Endothelial cell of umbilical vein (primary cell): ENCODE measurements around the gene EPHA5. TPM values are rescaled to one million over a fixed set of nuclear protein-coding genes. Genes with fewer than 3 reads are reported as not detected.

Experiments
- BruUV-seq: library from RNA; stranded (reverse); fragments of 400-500 nt; replicated peaks from 2 replicates; lab custom pipeline; 2021; lab: Mats Ljungman, UMichigan
- CTCF ChIA-PET: fragments of 300-600, 350-600 bp; sonication (Branson Sonifier 250); formaldehyde crosslinking; loops from one replicate; lab custom pipeline; 2021; ENCODE audit warnings: antibody characterized with exemption, inconsistent platforms; lab: Charles Lee
- POLR2A ChIA-PET: fragments of 300-600, 350-600 bp; sonication (Branson Sonifier 250); formaldehyde crosslinking; loops from one replicate; lab custom pipeline; 2021; ENCODE audit warnings: antibody characterized with exemption, inconsistent platforms; lab: Charles Lee
- DNase-seq: peaks from one replicate; pipeline ENCODE4 v3.0.0-alpha.2; 2011; ENCODE audit warnings: low read depth, low spot score
- FAIRE-seq: peaks from 2 replicates; lab custom pipeline; 2011; peaks lifted over from hg19 to GRCh38; lab: Jason Lieb, UNC
- H2AFZ ChIP-seq: 2 replicates; pipeline ENCODE4 v1.6.0; 2012; ENCODE audit warnings: low read depth, low read length, control low read depth, inconsistent platforms
- H3K27ac ChIP-seq: 2 replicates; pipeline ENCODE4 v1.5.1; 2011; ENCODE audit warnings: low read depth, mild to moderate bottlenecking, control low read depth, low read length, moderate library complexity; ENCODE audit not compliant: insufficient read depth
- H3K27me3 ChIP-seq, 2 experiments: 2 replicates each; pipeline versions ENCODE4 v1.6.0 to v1.6.1; 2011; ENCODE audit warnings: low read length in 2 of 2, mixed read lengths in 1 of 2; ENCODE audit not compliant: control insufficient read depth in 2 of 2, insufficient read depth in 2 of 2
- H3K36me3 ChIP-seq, 2 experiments: 2 replicates in 1 of 2; 3 replicates in 1 of 2; pipeline ENCODE4 v1.5.1; 2011; ENCODE audit warnings: low read length in 2 of 2, mild to moderate bottlenecking in 1 of 2, moderate library complexity in 1 of 2; ENCODE audit not compliant: control insufficient read depth in 2 of 2, insufficient read depth in 2 of 2; ENCODE audit errors: extremely low read depth in 1 of 2
- H3K4me1 ChIP-seq: 3 replicates; pipeline ENCODE4 v1.5.1; 2011; ENCODE audit warnings: mild to moderate bottlenecking, low read length; ENCODE audit not compliant: control insufficient read depth, insufficient read depth; ENCODE audit errors: extremely low read depth
- H3K4me2 ChIP-seq: 2 replicates; pipeline ENCODE4 v1.6.1; 2011; ENCODE audit warnings: low read length, control low read depth, mixed read lengths; ENCODE audit not compliant: insufficient read depth
- H3K4me3 ChIP-seq, 3 experiments: fragments of 200-600 bp in 1 of 3; sonication (generic), shearing (Covaris generic) in 1 of 3; replicated peaks in 1 of 3; 2 replicates each; pipeline ENCODE4 v1.5.1; 2011 to 2016; ENCODE audit warnings: control low read depth in 3 of 3, low read length in 3 of 3, mild to moderate bottlenecking in 2 of 3, inconsistent platforms in 1 of 3, low read depth in 1 of 3, moderate library complexity in 1 of 3; ENCODE audit not compliant: insufficient read depth in 1 of 3
- H3K79me2 ChIP-seq: 2 replicates; pipeline ENCODE4 v1.6.0; 2012; ENCODE audit warnings: low read length, inconsistent platforms; ENCODE audit not compliant: control insufficient read depth, insufficient read depth
- H3K9ac ChIP-seq: replicated peaks from 2 replicates; pipeline ENCODE3; 2011; ENCODE audit warnings: low read length, control low read depth; ENCODE audit not compliant: insufficient read depth; ENCODE audit errors: extremely low read depth
- H3K9me1 ChIP-seq: replicated peaks from 3 replicates; pipeline ENCODE4 v1.6.0; 2011; ENCODE audit warnings: mild to moderate bottlenecking, low read length; ENCODE audit not compliant: control insufficient read depth, insufficient read depth; ENCODE audit errors: extremely low read depth
- H3K9me3 ChIP-seq: replicated peaks from 2 replicates; pipeline ENCODE4 v1.5.1; 2012; ENCODE audit warnings: low read length, inconsistent platforms; ENCODE audit not compliant: control insufficient read depth, insufficient read depth
- H4K20me1 ChIP-seq: replicated peaks from 2 replicates; pipeline ENCODE3; 2011; ENCODE audit warnings: mild to moderate bottlenecking, low read length; ENCODE audit not compliant: control insufficient read depth, insufficient read depth; ENCODE audit errors: extremely low read depth
- CTCF ChIP-seq, 2 donors: IDR thresholded peaks; 1 replicate in 1 of 2; 2 replicates in 1 of 2; pipeline ENCODE4 v1.5.1; 2011; ENCODE audit warnings: low read length in 2 of 2, mild to moderate bottlenecking in 2 of 2, moderate library complexity in 2 of 2, control low read depth in 1 of 2, inconsistent platforms in 1 of 2, low read depth in 1 of 2; ENCODE audit not compliant: insufficient read depth in 1 of 2; ENCODE audit errors: extremely low read depth in 1 of 2
- EZH2 ChIP-seq: IDR thresholded peaks from 2 replicates; pipeline ENCODE4 v1.6.1; 2012; ENCODE audit warnings: borderline replicate concordance, low read depth, mild to moderate bottlenecking, moderate library complexity, low read length, inconsistent platforms; ENCODE audit not compliant: severe bottlenecking
- FOS ChIP-seq: IDR thresholded peaks from 2 replicates; pipeline ENCODE4 v1.6.1; 2011; ENCODE audit warnings: mild to moderate bottlenecking, low read length, moderate library complexity, borderline replicate concordance; ENCODE audit not compliant: insufficient read depth
- GATA2 ChIP-seq: IDR thresholded peaks from 2 replicates; pipeline ENCODE4 v1.7.0; 2011; ENCODE audit warnings: low read depth, mild to moderate bottlenecking, moderate library complexity, mixed read lengths, low read length; ENCODE audit not compliant: insufficient read length, insufficient read depth
- JUN ChIP-seq: IDR thresholded peaks from 2 replicates; pipeline ENCODE4 v1.6.1; 2011; ENCODE audit warnings: borderline replicate concordance, low read depth; ENCODE audit not compliant: insufficient read length, insufficient read depth
- MAX ChIP-seq: IDR thresholded peaks from 2 replicates; pipeline ENCODE4 v1.6.1; 2011; ENCODE audit not compliant: insufficient read depth, insufficient read length
- MYC ChIP-seq: IDR thresholded peaks from one replicate; pipeline ENCODE4 v1.6.1; 2011; ENCODE audit warnings: mild to moderate bottlenecking, low read depth, low read length
- POLR2A ChIP-seq: IDR thresholded peaks from 2 replicates; pipeline ENCODE4 v1.6.1; 2012; ENCODE audit warnings: low read depth, mild to moderate bottlenecking, control low read depth, low read length
- POLR2AphosphoS5 ChIP-seq: IDR thresholded peaks from 2 replicates; pipeline ENCODE4 v1.6.1; 2012; ENCODE audit warnings: low read depth, mild to moderate bottlenecking, control low read depth, low read length, moderate library complexity; ENCODE audit not compliant: insufficient read depth
- dilution Hi-C: fragments of 300-500 bp; cut with MboI; formaldehyde crosslinking; loops from one replicate; pipeline ENCODE4 v1.15.0; 2019; ENCODE audit warnings: low sequenced_read_pairs; ENCODE audit not compliant: extremely low pct_ligation_motif_present
- intact Hi-C: fragments of 100-400 bp; cut with micrococcal nuclease; formaldehyde crosslinking; loops from one replicate; pipeline ENCODE4 v1.10.0; 2022
- polyA plus RNA-seq, 4 experiments: library from polyadenylated mRNA; depleted of rRNA in 3 of 4; stranded (reverse) in 3 of 4; unstranded in 1 of 4; fragments of >200 nt; gene quantifications; 2 replicates each; pipeline versions ENCODE4 v1.2.1 to v1.2.3, GENCODE V29; 2011 to 2012; ENCODE audit warnings: missing spikeins in 1 of 4
- total RNA-seq: library from RNA; stranded (reverse); gene quantifications from 2 replicates; pipeline ENCODE4 v1.2.3, GENCODE V29; 2021

Gene EPHA5
- total and polyA plus RNA-seq, 2 donors (not counting 3 experiments of a cell fraction or from before 2014, with no cell fraction given): 0.31 to 0.39 TPM

- no peak overlapping the region for H3K4me3 ChIP-seq
- no TSS peak for BruUV-seq
- no peak for TF ChIP-seq CTCF (IDR thresholded peaks at IDR 0.05; ENCODE audit: extremely low read depth in 1 of 2, insufficient read depth in 1 of 2, low read depth in 1 of 2, low read length in 2 of 2)
- TF ChIP-seq POLR2A: no peak
- TF ChIP-seq JUN: no peak
- TF ChIP-seq GATA2: no peak
- TF ChIP-seq FOS: no peak
- TF ChIP-seq EZH2: no peak
- TF ChIP-seq MYC: no peak
- no peak for TF ChIP-seq POLR2AphosphoS5
- TF ChIP-seq MAX: no peak
- no peaks in the 10 kb centered on the region for H3K9me1 ChIP-seq
- no peaks in the 10 kb centered on the region for H3K36me3 ChIP-seq
- no peak overlapping the region for H2AFZ ChIP-seq
- H4K20me1 ChIP-seq: no peaks in the 10 kb centered on the region
- no peaks in the 10 kb centered on the region for H3K9me3 ChIP-seq
- no peaks in the 10 kb centered on the region for H3K4me1 ChIP-seq
- no peak for FAIRE-seq
- no peak overlapping the region for H3K27ac ChIP-seq
- ChIA-PET CTCF (no interaction called here), POLR2A (no interaction called here)
- no peaks in the 10 kb centered on the region for H3K27me3 ChIP-seq
- no peaks in the 10 kb centered on the region for H3K79me2 ChIP-seq
- no peak overlapping the region for H3K4me2 ChIP-seq
- intact Hi-C loops: no loop called here
- H3K9ac ChIP-seq: no peak overlapping the region
- DNase-seq: no peak
- dilution Hi-C loops: no loop called here
Observed at GRCh38 chr4:65719635-65720034, 49.3 kb upstream of the EPHA5 start.
